Lower leg skin (tissue), 3 donors: ENCODE data around the gene SPDYE1.
"Not testable (repeated sequence)": the region's sequence is repeated elsewhere in the genome, so short reads cannot be mapped to it uniquely, and the experiment has no call there.

Experiments used
- POLR2A ChIP-seq, 2 donors: fragments of 450-650 bp; IDR thresholded peaks; one replicate each; pipeline ENCODE4 v1.6.1; 2016 to 2017; ENCODE audit warnings: antibody characterized with exemption in 2 of 2, mild to moderate bottlenecking in 1 of 2, moderate library complexity in 1 of 2
- TF ChIP-seq, protein P1 (sequence below), 3 donors: fragments of 450-650 bp; IDR thresholded peaks; one replicate each; pipeline ENCODE4 v1.5.1; 2016; ENCODE audit warnings: antibody characterized with exemption in 3 of 3, mild to moderate bottlenecking in 3 of 3, moderate library complexity in 2 of 3

DNA sequence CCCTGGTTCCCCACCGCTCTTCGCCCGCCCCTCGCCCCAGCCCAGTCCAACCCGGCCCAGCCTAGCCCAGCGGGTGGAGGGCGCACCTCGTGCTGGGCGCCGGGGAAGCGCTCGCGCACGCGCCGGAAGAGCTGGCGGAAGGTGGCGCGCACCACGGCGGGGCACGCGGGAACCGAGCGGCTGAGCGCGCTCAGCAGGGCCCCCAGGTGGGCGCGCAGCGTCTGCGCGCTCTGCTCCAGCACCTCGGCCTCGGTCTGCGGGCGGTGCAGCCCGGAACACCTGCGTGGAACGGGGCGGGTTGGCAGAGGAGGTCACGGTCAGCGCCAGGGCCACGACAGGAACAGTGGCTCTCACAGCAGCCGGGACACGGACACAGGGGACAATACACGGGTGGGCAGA lies 42.8 kb downstream of the SPDYE1 start:
- TF ChIP-seq, protein P1, sequence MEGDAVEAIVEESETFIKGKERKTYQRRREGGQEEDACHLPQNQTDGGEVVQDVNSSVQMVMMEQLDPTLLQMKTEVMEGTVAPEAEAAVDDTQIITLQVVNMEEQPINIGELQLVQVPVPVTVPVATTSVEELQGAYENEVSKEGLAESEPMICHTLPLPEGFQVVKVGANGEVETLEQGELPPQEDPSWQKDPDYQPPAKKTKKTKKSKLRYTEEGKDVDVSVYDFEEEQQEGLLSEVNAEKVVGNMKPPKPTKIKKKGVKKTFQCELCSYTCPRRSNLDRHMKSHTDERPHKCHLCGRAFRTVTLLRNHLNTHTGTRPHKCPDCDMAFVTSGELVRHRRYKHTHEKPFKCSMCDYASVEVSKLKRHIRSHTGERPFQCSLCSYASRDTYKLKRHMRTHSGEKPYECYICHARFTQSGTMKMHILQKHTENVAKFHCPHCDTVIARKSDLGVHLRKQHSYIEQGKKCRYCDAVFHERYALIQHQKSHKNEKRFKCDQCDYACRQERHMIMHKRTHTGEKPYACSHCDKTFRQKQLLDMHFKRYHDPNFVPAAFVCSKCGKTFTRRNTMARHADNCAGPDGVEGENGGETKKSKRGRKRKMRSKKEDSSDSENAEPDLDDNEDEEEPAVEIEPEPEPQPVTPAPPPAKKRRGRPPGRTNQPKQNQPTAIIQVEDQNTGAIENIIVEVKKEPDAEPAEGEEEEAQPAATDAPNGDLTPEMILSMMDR (IDR thresholded peaks at IDR 0.05): not testable (repeated sequence)
- TF ChIP-seq POLR2A (IDR thresholded peaks at IDR 0.05): not testable (repeated sequence)
